Cardiac muscle cell (in vitro differentiated cells and primary cell): ENCODE results near the gene SLC46A2. TPM values are rescaled to one million over a fixed set of nuclear protein-coding genes. Genes with fewer than 3 reads are reported as not detected.

Source experiments
- DNase-seq, 2 donors: peaks; one replicate each; pipeline versions ENCODE4 v3.0.0 to v3.0.0-alpha.2; 2010 to 2017; ENCODE audit warnings: low read depth in 1 of 2, low spot score in 1 of 2
- H3K27ac ChIP-seq: fragments of 200-600 bp; sonication (generic); 2 replicates; pipeline ENCODE4 v1.5.1; 2016
- H3K27me3 ChIP-seq: fragments of 200-600 bp; sonication (generic); 2 replicates; pipeline ENCODE4 v1.6.0; 2016; ENCODE audit warnings: control low read depth
- H3K36me3 ChIP-seq: fragments of 200-600 bp; sonication (generic); 2 replicates; pipeline ENCODE4 v1.5.1; 2016; ENCODE audit warnings: control low read depth
- H3K4me1 ChIP-seq: fragments of 200-600 bp; sonication (generic); 2 replicates; pipeline ENCODE4 v1.8.1; 2017; ENCODE audit warnings: low read depth, mild to moderate bottlenecking, mixed run types
- H3K4me3 ChIP-seq: fragments of 200-600 bp; sonication (generic); 2 replicates; pipeline ENCODE4 v1.5.1; 2016; ENCODE audit warnings: mild to moderate bottlenecking
- H3K9me3 ChIP-seq: fragments of 200-600 bp; sonication (generic); 2 replicates; pipeline ENCODE4 v1.5.1; 2017; ENCODE audit warnings: low read depth, mild to moderate bottlenecking, control low read depth
- CTCF ChIP-seq: IDR thresholded peaks from 2 replicates; pipeline ENCODE4 v1.5.1; 2012; ENCODE audit warnings: low read depth, mild to moderate bottlenecking, low read length
- polyA plus RNA-seq: library from polyadenylated mRNA; unstranded; fragments of >200 nt; fragmentation: Nextera tagmentation; extraction: Ambion mirVana; gene quantifications from 2 replicates; pipeline ENCODE4 v1.2.1, GENCODE V29; 2016
- total RNA-seq: library from RNA; depleted of rRNA; stranded (reverse); fragments of >200 nt; gene quantifications from 2 replicates; pipeline ENCODE4 v1.2.3, GENCODE V29; 2016

Gene SLC46A2
- total and polyA plus RNA-seq, 2 experiments from 2014 or later, result not detected

DNA sequence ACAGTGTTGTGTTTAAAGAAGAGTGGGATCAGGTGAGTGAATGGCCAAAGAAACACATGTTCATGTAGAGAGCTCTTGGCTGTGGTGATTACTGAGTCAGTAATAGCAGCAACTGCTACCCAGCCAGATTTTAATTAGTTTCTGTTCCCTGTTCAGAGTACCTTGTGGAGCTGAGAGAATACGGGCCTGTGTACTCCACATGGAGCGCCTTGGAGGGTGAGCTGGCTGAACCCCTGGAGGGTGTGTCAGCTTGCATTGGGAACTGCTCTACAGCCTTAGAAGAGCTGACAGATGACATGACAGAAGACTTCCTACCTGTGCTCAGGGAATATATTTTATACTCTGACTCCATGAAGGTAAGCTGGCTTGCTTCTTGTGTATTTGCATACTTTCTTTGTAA, 52.3 kb downstream of the SLC46A2 start:
- Histone ChIP-seq H3K27ac (no peak overlapping the region), H3K4me1 (no peaks in the 10 kb centered on the region), H3K4me3 (no peak overlapping the region), H3K9me3 (no peaks in the 10 kb centered on the region), H3K27me3 (no peaks in the 10 kb centered on the region), H3K36me3 (peaks cover 4% of the 10 kb centered on the region)
- DNase-seq, result no peak
- no peak for TF ChIP-seq CTCF

GRCh38 chr9:112836394-112836793, 54.3 kb downstream of the SLC46A2 start:
- H3K27me3 ChIP-seq, result no peaks in the 10 kb centered on the region
- no peak for TF ChIP-seq CTCF
- no peaks in the 10 kb centered on the region for H3K9me3 ChIP-seq
- DNase-seq, result no peak
- H3K4me3 ChIP-seq, result no peak overlapping the region
- no peaks in the 10 kb centered on the region for H3K4me1 ChIP-seq
- H3K36me3 ChIP-seq, result peaks cover 4% of the 10 kb centered on the region
- H3K27ac ChIP-seq, result no peak overlapping the region

DNA sequence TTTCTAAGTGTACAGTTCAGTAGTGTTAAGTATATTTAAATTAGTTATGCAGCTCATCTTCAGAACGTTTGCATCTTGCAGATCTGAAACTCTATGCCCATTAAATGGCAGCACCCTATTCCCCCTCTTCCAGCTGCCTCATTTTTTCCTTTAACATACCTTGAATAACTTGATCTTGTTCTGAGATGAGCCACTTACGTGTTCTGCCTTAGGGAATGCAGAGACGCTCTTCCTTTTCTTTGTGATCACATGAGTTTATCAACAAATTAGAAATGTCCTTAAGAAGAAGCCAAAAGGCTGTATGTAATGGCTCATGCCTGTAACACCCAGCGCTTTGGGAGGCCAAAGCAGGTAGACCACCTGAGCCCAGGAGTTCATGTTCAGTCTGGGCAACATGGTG, 57.6 kb downstream of the SLC46A2 start:
- Histone ChIP-seq H3K36me3 (no peaks in the 10 kb centered on the region), H3K4me3 (no peak overlapping the region), H3K9me3 (no peaks in the 10 kb centered on the region), H3K27me3 (no peaks in the 10 kb centered on the region), H3K27ac (no peak overlapping the region), H3K4me1 (no peaks in the 10 kb centered on the region)
- DNase-seq, result no peak
- TF ChIP-seq CTCF, result no peak

DNA sequence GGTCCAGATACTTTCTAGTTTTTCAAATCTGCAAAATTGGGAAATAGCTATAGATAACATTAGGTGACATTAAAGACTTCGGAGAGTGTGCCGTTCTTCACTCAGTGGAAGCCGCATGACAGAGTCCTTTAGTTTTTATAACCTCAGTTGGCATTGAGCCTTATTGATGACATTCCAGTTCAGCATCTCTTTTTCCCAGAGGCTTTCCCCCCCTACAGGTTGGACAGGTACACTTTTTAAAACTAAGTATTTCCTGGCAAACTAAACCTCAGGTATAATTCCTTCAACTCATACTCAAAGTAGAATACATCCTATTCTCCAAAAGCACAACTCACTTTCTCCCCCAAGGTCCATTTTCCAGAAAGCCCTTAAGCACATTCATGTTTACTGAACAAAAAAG, 58.7 kb downstream of the SLC46A2 start:
- H3K4me1 ChIP-seq, result no peaks in the 10 kb centered on the region
- H3K4me3 ChIP-seq, result no peak overlapping the region
- H3K27ac ChIP-seq, result no peak overlapping the region
- H3K27me3 ChIP-seq, result no peaks in the 10 kb centered on the region
- no peak for TF ChIP-seq CTCF
- no peak for DNase-seq
- no peaks in the 10 kb centered on the region for H3K9me3 ChIP-seq
- H3K36me3 ChIP-seq, result no peaks in the 10 kb centered on the region

- TF ChIP-seq CTCF, result no peak
- H3K36me3 ChIP-seq, result no peaks in the 10 kb centered on the region
- DNase-seq, result peak in 1 of 2 donors; percentile 19
- H3K9me3 ChIP-seq, result no peaks in the 10 kb centered on the region
- H3K4me1 ChIP-seq, result no peaks in the 10 kb centered on the region
- no peaks in the 10 kb centered on the region for H3K27me3 ChIP-seq
- peak overlapping the region; percentile 34 for H3K27ac ChIP-seq
- H3K4me3 ChIP-seq, result no peak overlapping the region
These were observed 59.3 kb downstream of the SLC46A2 start for GRCh38 chr9:112831281-112831851.

Other genes with a start within 250 kb of the SLC46A2 start
- gene INIP, start 172.8 kb downstream of the SLC46A2 start, total RNA-seq, result 9.8 and 13.1 TPM in 2 replicates
- gene INIP, start 172.8 kb downstream of the SLC46A2 start, polyA plus RNA-seq, result 18.9 and 20.5 TPM in 2 replicates
- 5.9 and 8.3 TPM in 2 replicates for gene SNX30, start 140.1 kb downstream of the SLC46A2 start, total RNA-seq
- 3.1 and 3.4 TPM in 2 replicates for gene SNX30, start 140.1 kb downstream of the SLC46A2 start, polyA plus RNA-seq
- gene ZNF883, start 121.3 kb upstream of the SLC46A2 start, total RNA-seq, result 3.9 and 5.3 TPM in 2 replicates
- gene ZNF883, start 121.3 kb upstream of the SLC46A2 start, polyA plus RNA-seq, result 10.7 and 13.5 TPM in 2 replicates
- 2.2 and 3.8 TPM in 2 replicates for gene ZFP37, start 165.8 kb upstream of the SLC46A2 start, total RNA-seq
- 2.2 and 3.2 TPM in 2 replicates for gene ZFP37, start 165.8 kb upstream of the SLC46A2 start, polyA plus RNA-seq